NCI-H1092 treated with DMSO at 0.1 percent for 48 hours (cell line): ENCODE results near the gene SPEG.

ENCODE experiments used
- DNase-seq: peaks from one replicate; lab custom pipeline; 2025; lab: John Stamatoyannopoulos, UW

The SPEG gene

DNA sequence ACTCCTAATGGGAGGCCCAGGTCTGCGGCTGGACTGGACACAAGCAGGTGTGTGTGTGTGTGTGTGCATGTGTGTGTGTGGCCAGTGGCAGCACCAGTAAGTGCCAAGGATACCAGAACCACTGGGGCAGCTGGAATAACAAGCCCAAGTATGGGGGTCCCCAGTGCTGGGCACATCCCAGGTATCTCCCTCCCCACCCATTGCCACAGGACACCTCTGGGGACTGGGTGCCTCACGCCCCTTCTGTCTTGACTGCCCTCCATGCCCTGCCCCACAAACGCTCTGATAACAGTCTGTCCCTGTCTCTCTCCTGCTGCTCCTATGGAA lies 9.0 kb downstream of the SPEG start:
- DNase-seq: no peak

DNA sequence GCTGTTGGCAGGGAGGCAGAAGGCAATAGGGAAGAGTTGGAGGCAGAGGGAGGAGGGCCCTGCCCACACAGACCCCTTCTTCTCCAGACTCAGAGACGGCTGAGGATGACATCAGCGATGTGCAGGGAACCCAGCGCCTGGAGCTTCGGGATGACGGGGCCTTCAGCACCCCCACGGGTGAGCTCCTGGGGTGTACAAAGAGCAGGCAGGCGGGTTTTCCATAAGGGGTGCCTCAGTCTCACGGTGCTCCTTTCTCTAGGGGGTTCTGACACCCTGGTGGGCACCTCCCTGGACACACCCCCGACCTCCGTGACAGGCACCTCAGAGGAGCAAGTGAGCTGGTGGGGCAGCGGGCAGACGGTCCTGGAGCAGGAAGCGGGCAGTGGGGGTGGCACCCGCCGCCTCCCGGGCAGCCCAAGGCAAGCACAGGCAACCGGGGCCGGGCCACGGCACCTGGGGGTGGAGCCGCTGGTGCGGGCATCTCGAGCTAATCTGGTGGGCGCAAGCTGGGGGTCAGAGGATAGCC lies 10.0 kb downstream of the SPEG start:
- no peak for DNase-seq

DNA sequence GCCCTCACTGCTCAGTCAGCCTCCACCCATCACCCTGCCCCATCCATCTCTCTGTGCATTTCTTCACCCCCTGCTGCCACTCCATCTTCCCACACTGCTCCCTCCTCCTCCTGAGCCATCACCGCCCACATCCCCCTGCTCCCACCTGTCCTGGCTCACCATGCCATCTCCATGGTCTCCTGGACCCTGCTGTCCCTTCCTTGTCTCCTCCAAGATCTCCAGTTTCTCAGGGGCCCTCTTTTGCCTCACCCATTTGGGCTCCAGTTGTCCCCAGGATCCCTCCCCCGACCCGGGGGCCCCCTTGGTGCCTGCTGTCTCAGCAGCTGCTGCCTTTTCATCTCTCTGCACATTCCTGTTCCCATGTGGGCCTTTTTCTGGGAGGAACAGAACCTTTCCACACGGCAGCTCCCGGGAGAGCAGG lies 10.6 kb downstream of the SPEG start:
- DNase-seq: no peak

DNA sequence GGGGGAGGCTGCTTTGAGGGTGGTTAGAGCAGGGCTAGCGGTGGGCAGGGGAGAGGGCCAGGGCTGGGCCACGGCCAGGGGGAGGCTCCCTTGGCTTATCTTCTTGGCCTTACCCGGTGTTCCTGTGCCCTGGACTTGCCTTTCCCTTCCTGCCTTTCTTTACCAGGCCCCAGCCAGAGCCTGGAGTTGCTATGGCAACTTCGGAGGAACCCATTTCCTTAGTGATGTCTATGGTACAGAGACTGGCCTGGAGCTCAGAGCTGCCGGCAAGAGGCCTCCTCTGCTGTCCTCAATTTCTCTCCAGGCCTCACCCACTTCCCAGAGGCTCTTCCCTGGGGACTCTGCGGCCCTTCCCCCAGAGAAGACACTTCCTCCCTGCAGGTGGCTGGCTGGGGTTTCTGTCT lies 11.5 kb downstream of the SPEG start:
- DNase-seq: peak; percentile 40

DNA sequence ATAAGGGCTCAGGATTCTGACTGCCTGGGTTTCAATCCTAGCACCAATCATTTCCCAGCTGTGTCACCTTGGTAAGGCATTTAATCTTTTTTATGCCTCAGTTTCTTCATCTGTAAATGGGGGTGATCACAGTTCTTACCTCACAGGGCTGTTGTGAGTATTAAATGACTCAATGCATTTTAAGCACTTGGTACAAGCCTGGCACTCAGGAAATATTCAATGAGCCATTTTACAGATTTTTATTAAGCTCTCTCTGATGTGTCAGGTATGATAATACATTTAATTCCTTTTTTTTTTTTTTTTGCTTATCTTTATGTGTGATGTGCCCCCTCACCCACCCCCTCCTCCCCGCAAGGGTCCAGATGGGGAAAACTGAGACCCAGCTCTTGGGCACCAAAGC lies 12.0 kb downstream of the SPEG start:
- DNase-seq: no peak

DNA sequence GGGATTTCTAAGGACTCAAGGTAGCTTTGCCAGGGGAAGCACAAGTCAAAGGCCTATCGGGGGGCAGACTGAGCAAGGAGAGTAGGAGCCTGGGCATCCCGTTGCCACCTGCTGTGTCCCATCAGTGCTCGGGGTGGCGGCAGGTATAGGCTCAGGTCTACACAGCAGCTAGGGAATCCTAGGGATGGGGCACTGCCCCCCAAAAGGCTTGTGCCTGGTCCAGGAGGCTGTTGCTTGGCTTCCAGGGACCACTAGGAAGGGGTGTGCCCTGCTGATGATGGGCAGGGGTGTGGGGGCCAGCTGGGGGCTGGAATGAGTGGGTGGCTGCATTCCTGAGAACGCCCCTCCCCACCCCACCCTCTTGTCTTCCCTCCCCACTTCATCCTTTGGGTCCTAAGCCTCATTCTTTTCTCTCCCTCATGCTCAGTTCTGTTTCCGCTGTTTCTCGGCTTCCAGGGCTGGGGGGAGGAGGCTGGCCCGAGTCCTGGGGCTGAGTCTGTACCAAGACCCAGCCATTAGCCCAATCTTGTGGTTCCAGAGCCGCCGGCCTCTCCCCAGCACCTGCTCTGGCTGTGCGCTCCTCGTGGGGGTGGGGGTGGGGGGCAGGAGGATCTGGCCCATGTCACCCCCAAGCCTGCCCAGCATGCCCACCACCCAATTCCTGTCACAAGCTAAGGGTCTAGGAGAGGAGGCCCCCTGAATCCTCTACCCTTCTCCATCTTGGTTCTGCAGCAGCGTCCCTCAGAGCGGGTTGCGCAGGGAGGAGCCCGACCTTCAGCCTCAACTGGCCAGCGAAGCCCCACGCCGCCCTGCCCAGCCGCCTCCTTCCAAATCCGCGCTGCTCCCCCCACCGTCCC lies 12.8 kb downstream of the SPEG start:
- DNase-seq: no peak

DNA sequence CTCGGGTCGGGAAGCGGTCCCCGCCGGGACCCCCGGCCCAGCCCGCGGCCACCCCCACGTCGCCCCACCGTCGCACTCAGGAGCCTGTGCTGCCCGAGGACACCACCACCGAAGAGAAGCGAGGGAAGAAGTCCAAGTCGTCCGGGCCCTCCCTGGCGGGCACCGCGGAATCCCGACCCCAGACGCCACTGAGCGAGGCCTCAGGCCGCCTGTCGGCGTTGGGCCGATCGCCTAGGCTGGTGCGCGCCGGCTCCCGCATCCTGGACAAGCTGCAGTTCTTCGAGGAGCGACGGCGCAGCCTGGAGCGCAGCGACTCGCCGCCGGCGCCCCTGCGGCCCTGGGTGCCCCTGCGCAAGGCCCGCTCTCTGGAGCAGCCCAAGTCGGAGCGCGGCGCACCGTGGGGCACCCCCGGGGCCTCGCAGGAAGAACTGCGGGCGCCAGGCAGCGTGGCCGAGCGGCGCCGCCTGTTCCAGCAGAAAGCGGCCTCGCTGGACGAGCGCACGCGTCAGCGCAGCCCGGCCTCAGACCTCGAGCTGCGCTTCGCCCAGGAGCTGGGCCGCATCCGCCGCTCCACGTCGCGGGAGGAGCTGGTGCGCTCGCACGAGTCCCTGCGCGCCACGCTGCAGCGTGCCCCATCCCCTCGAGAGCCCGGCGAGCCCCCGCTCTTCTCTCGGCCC lies 13.6 kb downstream of the SPEG start:
- DNase-seq: no peak

DNA sequence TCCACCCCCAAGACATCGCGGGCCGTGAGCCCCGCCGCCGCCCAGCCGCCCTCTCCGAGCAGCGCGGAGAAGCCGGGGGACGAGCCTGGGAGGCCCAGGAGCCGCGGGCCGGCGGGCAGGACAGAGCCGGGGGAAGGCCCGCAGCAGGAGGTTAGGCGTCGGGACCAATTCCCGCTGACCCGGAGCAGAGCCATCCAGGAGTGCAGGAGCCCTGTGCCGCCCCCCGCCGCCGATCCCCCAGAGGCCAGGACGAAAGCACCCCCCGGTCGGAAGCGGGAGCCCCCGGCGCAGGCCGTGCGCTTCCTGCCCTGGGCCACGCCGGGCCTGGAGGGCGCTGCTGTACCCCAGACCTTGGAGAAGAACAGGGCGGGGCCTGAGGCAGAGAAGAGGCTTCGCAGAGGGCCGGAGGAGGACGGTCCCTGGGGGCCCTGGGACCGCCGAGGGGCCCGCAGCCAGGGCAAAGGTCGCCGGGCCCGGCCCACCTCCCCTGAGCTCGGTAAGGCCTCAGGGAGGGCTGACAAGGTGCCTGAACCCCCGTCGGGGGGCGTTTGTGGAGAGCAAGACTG lies 14.2 kb downstream of the SPEG start:
- DNase-seq: no peak

DNA sequence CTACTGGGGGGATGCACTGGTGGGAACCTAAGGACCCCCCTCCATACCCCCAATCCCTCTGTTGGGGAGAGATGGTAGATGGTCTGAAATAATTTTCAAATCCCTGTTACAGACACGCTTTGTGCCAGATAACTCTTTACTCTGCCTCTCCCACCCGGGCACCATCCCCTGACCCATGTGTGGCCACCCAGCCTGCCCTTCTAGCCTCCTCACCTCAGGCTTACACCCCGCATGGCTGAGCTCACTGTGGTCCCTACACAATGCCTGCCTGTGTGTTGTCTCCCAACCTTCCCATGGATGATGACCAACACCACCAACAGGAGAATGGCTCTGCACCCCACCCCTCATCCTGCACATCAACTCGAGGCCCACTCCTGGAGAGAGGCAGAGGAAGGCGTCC lies 15.0 kb downstream of the SPEG start:
- DNase-seq: no peak

DNA sequence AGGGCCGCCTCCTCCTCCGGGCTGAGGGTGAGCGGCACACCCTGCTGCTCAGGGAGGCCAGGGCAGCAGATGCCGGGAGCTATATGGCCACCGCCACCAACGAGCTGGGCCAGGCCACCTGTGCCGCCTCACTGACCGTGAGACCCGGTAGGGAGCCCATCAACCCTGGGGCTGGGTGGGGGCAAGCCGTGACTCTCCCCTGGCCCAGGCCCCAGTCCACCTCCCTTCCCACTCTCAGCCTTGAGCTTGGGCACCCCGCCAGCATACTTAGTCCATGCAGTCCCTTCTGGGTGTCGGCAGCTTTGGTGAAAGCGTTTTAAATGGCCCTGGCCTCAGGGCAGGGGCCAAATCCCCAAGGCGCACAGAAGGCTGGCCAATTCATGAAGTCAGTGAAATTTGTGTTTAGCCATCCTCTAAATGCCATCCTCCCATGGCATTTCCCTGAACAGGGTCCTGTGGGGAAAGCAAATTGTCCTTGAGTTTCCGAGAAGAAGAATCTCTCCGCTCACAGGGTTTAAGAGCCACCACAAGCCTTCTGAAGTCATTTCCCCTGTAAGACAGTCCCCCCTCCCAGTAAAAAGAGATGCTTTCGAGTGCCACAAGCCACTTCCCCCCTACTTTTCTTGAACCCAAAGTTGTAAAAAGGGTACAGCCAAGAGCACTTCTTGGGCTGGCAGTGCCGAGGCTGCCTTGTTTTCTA lies 17.2 kb downstream of the SPEG start:
- DNase-seq: peak; percentile 40

DNA sequence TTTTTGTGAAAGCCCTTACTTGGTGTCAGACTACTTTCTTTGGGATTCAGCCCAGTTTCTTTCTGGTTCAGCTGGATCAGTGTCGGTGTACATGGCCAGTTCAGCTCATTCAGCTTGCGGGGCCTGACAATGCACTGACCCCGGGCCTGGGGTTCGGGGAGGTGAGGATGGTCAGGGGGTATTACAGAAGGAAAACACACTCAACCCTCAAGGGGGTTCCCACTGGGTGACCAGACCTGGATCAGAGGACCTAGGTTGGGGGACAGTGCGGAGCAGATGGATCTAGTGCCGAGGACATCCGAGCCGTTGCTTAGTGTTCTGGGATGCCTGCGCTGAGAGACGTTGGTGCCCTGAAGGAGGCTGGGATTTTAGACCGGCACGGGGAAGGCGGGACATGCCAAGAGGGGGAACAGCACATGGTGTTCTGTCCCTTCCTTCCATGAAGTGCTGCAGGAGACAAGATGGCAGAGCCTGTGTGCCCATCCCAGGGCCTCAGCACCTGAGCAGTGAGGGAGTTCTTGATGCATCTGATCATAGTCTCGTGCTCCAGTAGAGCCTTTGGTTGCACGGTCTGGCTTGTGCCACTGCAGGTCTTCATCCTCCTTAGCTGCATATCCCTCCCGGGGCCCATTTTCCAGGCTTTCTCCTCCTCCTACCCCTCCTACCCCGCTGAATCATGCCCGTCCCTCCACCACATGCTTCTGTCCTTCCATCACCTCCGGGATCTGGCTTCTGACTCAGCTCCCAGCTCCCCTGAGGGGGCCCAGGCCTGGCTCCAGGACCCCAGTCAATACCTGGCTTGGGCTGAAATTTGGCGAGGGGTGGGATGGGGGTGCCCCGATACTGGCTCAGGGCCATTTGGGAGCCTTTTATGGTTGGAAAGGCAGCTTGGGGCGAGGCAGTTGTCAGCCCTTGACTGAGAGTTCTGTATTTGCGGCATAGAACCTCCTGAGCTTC lies 18.0 kb downstream of the SPEG start:
- peak; percentile 71 for DNase-seq

DNA sequence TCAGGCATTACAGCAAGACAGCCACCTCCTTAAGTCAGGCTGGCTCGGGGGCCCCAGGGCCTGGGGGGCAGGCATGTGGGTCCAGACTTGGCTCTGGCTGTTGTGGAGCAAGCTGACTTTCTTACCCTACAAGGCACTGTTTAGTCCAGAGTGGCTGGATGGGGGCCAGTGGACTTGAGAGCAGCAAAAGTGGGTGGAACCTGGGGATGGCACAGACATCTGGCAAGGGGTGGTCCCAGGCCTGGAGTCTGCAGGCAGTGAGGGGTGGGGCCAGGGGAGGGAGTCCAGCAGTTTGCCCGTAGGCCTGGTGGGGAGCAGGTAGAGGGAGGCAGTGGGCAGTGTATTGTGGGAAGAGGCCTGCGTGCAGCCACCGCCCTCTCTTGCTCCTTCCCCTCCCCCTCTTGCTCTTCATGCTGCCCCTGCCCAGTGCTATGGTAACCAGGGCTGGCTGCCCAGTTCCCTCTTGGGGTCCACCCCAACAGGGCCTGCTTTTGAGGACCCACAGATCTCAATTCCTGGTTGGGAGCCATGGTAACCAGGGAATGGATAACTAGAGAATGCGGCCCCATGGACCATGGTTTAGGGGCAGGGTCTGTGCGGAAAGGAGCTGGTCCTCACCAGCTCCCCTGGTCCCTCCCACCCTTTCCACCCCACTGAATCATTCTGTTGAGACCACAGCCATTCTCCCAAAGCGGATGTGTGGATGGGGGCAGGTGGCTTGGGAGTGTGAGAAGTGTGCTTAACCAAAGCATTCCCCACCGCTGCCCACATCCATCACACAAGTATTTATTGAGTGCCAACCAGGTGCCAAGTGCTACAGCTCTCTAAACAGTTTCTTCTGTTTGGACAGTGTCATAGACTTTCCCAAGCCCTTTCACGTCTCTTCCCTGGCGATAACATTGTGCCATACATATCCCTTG lies 19.3 kb downstream of the SPEG start:
- peak; percentile 90 for DNase-seq

DNA sequence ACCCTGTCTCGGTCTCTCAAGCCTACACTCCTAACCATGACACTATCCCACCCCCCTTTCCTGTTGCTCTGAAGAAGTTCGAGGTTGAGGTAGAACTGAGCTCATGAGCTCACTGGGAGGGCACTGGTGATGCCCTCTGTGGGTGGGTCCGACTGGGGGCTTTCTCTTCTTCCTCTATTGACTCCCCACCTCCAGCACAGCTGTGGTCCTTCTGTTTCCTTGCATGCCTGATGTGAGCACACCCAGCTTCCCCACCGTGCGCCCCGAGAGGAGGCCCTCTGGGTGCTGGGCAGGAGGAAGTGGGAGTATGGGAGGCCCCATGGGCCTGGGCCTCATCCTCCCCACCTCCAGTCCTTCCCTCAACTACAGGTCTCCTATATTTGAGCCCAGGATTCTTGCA lies 20.9 kb downstream of the SPEG start:
- no peak for DNase-seq

DNA sequence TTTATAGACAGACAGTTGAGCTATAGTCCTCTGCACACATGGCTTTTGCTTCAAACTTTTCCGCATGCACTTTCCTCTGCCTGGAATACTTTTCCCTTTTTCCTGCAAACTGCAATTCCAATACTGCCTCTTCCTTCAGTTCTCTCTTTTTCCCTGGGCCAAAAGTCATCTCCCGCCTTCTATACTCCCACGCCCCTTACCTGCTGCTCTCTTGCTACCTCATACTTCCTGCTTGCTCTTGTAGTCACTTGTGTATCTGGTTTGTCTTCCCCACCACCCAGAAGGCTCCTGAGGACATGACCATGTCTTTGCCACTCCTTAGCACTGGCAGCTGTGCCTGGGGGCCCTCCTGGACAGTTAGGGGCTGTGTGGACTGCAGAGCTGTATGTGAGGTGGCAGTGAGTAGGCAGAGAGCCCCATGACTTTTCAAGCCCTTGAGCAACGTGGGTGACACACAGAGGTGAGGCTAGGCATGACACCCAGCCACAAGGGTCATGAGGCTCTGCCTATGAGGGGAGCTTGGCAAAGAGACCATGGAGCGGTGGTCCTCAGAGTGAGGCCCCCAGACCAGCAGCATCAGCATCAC lies 23.2 kb downstream of the SPEG start:
- no peak for DNase-seq

DNA sequence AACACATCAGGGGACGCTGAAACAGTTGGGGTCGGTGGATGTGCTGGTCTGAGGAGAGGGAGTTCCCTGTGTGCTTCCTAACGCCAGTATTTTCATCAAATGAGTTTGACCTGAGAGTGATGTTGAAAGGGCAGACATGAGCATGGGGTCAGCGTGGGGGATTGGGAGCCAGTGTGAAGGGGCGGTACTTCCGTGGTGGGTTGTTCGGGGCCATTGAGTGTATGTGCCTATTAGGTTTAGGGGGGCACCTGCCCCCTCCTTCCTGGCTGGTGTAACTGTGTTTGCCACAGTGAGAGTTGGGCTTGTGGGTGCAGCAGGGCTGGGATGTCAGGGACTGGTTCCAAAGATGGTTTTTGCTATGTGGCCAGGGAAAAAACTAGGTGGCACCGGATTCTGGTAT lies 24.4 kb downstream of the SPEG start:
- DNase-seq: no peak

DNA sequence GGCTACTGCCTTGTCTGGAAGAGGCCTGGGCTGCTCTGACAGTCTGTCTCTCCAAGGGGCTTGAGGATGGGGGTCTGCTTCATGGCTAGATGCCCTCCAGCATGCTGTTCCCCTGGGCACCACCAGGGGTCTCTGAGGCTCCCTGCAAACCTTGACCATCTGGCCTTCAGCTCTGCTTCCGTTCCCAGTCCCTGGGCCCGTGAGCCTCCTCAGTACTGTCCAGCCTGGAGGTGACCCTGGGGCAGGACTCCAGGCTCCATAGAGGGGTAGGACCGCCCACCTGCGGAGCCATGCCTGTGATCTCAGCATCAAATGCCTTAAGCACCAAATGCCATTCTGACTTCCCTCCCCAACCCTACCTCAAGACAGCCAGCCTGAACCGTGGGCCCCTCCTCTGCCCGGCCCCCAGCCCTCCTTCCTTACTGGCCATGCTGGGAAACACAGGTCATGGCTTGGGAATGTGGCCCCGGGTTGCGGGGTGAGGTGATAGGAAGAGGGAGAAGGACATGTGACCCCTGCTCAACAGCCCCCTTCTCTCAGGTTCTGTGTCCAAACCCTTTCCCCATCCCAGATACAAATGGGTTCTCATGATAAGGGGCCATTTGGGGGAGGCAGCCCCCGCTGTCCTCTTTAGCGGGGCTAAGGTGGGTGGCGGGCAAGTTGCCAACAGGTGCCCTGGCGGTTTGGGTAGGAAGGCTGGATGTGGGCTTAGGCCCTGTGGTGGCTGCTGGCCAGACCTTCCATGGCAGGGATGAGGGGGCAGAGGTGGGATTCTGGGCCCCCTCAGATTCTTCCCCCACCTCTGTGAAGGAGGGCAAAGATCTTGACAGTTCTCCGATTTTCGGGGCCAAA lies 25.0 kb downstream of the SPEG start:
- peak; percentile 45 for DNase-seq

DNA sequence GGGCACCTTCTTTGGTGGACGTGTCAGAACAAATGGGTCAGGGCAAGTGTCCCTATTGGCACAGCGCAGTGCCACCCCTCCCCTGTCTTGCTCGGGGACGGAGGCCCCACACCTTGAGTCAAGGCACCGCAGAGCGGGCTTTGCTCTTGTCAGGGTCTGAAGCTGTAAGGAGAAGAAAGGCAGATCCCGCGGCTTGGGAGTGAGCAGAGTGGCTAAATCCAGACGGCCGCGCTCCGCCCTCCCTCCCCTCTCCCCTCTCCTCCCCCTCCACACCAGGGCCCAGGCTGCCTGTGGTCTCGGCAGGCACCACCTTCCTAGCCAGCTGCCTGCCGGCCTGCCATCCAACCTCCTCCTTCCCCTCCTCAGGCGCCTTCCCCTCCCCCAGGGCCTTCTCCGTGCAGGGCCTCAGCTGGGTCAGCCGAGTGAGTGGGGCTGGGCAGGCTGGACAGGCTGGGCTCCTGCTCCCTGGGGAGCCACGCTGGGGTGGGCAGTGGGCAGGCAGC lies 25.8 kb downstream of the SPEG start:
- peak; percentile 74 for DNase-seq

DNA sequence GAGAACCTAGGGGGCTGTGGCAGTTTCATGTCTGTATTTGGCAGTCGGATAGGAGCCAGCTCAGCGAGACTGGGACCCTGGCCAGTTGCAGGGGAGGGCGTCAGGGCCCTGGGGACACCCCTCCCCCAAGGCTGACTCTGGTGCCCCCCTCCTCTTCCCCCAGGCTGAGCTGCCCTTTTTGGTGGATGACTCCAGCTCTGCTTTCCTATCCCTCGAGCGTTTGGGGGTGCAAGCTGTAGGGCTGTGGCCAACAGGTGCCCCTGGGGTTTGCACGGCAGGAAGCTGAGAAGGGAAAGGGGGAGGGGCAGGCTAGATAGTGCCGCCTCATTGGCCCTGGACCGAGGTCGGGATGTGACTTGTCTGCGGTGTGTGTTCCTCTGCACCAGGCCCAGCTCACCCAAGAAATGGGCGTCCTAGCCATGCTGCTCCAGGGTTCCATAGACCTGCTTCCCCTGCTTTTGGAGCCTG lies 26.4 kb downstream of the SPEG start:
- peak; percentile 72 for DNase-seq

DNA sequence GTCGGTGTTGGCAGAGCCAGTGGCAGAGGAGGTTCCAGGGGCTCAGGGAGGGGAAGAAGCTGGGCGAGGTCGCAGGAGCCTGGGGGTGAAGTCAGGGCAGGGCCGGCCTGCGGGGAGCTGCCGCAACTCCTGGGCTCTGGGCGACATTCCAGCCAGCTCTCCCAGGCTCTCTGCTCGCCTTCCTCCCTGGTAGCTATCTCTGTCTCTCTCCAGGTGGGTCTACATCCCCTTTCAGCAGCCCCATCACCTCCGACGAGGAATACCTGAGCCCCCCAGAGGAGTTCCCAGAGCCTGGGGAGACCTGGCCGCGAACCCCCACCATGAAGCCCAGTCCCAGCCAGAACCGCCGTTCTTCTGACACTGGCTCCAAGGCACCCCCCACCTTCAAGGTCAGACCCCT lies 27.0 kb downstream of the SPEG start:
- no peak for DNase-seq
